IMR-90 (cell line): ENCODE results near the gene NRARP. TPM values are rescaled to one million over a fixed set of nuclear protein-coding genes. Genes with fewer than 3 reads are reported as not detected.
A peak's percentile ranks its signal among the peaks of the same experiment; 100 is the strongest.

ENCODE experiments used
- ATAC-seq: fragments of 200-7000 bp; cut with Tn5 transposase; 2 replicates; pipeline ENCODE4 v1.9.1; 2020; ENCODE audit warnings: low read depth, mild to moderate bottlenecking, moderate library complexity
- BruUV-seq: library from RNA; stranded (reverse); fragments of 400-500 nt; replicated peaks from 2 replicates; lab custom pipeline; 2021; lab: Mats Ljungman, UMichigan
- CTCF ChIA-PET: fragments of 300-600 bp; formaldehyde crosslinking; extraction: SDS; loops from one replicate; lab custom pipeline; 2021; ENCODE audit warnings: antibody characterized with exemption; lab: Yijun Ruan, JAX
- POLR2A ChIA-PET: fragments of 300-600 bp; sonication (Branson Sonifier 250); formaldehyde crosslinking; loops from one replicate; lab custom pipeline; 2022; ENCODE audit warnings: antibody characterized with exemption; ENCODE audit not compliant: unreplicated experiment; lab: Charles Lee
- DNase-seq: peaks from one replicate; pipeline ENCODE4 v3.0.0; 2013
- H2AFZ ChIP-seq: replicated peaks from 2 replicates; pipeline ENCODE3; 2013; ENCODE audit warnings: low read length, mild to moderate bottlenecking; ENCODE audit not compliant: poor library complexity
- H2AK5ac ChIP-seq: 2 replicates; pipeline ENCODE4 v1.6.1; 2013; ENCODE audit warnings: low read depth, low read length, inconsistent platforms
- H2AK9ac ChIP-seq: replicated peaks from 2 replicates; pipeline ENCODE3; 2013; ENCODE audit warnings: mild to moderate bottlenecking, low read depth, low read length, moderate library complexity; ENCODE audit not compliant: poor library complexity
- H2BK120ac ChIP-seq: 2 replicates; pipeline ENCODE4 v1.6.1; 2013; ENCODE audit warnings: low read depth, low read length, inconsistent platforms
- H2BK15ac ChIP-seq: 3 replicates; pipeline ENCODE4 v1.6.1; 2013; ENCODE audit warnings: low read depth, low read length, inconsistent platforms
- H2BK20ac ChIP-seq: 2 replicates; pipeline ENCODE4 v1.6.1; 2013; ENCODE audit warnings: low read depth, mild to moderate bottlenecking, inconsistent platforms, low read length, moderate library complexity
- H2BK5ac ChIP-seq: 2 replicates; pipeline ENCODE4 v1.6.1; 2013; ENCODE audit warnings: mild to moderate bottlenecking, low read depth, low read length, inconsistent platforms; ENCODE audit not compliant: poor library complexity, severe bottlenecking
- H3K14ac ChIP-seq: replicated peaks from 2 replicates; pipeline ENCODE4 v1.6.1; 2013; ENCODE audit warnings: low read depth, low read length, inconsistent platforms
- H3K18ac ChIP-seq: 2 replicates; pipeline ENCODE4 v1.6.1; 2013; ENCODE audit warnings: low read depth, low read length, control low read depth
- H3K23ac ChIP-seq: 2 replicates; pipeline ENCODE4 v1.6.1; 2013; ENCODE audit warnings: low read depth, low read length, inconsistent platforms
- H3K27ac ChIP-seq: 2 replicates; pipeline ENCODE4 v1.5.1; 2013; ENCODE audit warnings: mild to moderate bottlenecking, control low read depth, low read length; ENCODE audit not compliant: insufficient read depth
- H3K27me3 ChIP-seq: 2 replicates; pipeline ENCODE4 v1.6.1; 2013; ENCODE audit warnings: low read length; ENCODE audit not compliant: control insufficient read depth, insufficient read depth
- H3K36me3 ChIP-seq: 2 replicates; pipeline ENCODE4 v1.6.1; 2013; ENCODE audit warnings: low read length, mixed read lengths; ENCODE audit not compliant: control insufficient read depth, insufficient read depth
- H3K4ac ChIP-seq: 2 replicates; pipeline ENCODE4 v1.6.1; 2013; ENCODE audit warnings: low read depth, low read length, inconsistent platforms
- H3K4me1 ChIP-seq: 2 replicates; pipeline ENCODE4 v1.6.1; 2013; ENCODE audit warnings: low read length, mixed read lengths; ENCODE audit not compliant: control insufficient read depth, insufficient read depth
- H3K4me2 ChIP-seq: 2 replicates; pipeline ENCODE4 v1.6.1; 2013; ENCODE audit warnings: low read depth, mild to moderate bottlenecking, control low read depth, low read length, moderate library complexity
- H3K4me3 ChIP-seq: 2 replicates; pipeline ENCODE4 v1.5.1; 2013; ENCODE audit warnings: low read depth, mild to moderate bottlenecking, control low read depth, low read length, moderate library complexity; ENCODE audit not compliant: insufficient read depth
- H3K56ac ChIP-seq: 2 replicates; pipeline ENCODE4 v1.6.1; 2013; ENCODE audit warnings: low read length, inconsistent platforms; ENCODE audit not compliant: insufficient read depth; ENCODE audit errors: extremely low read depth
- H3K79me1 ChIP-seq, 2 experiments: 2 replicates each; pipeline ENCODE4 v1.6.1; 2013; ENCODE audit warnings: low read length in 2 of 2, inconsistent platforms in 1 of 2, low read depth in 1 of 2
- H3K9ac ChIP-seq: 2 replicates; pipeline ENCODE4 v1.6.1; 2013; ENCODE audit warnings: low read depth, low read length, control low read depth
- H3K9me1 ChIP-seq: 2 replicates; pipeline ENCODE4 v1.6.1; 2013; ENCODE audit warnings: low read length, inconsistent platforms; ENCODE audit not compliant: insufficient read depth
- H3K9me3 ChIP-seq: 2 replicates; pipeline ENCODE4 v1.6.1; 2013; ENCODE audit warnings: low read length; ENCODE audit not compliant: control insufficient read depth, insufficient read depth
- H4K20me1 ChIP-seq: 2 replicates; pipeline ENCODE4 v1.6.1; 2013; ENCODE audit warnings: low read length, inconsistent platforms; ENCODE audit not compliant: insufficient read depth
- H4K5ac ChIP-seq: 2 replicates; pipeline ENCODE4 v1.6.1; 2013; ENCODE audit warnings: mild to moderate bottlenecking, low read depth, low read length, control low read depth
- H4K8ac ChIP-seq, 2 experiments: 2 replicates each; pipeline ENCODE4 v1.6.1; 2013; ENCODE audit warnings: low read depth in 2 of 2, low read length in 2 of 2, control low read depth in 1 of 2, inconsistent platforms in 1 of 2
- H4K91ac ChIP-seq: 2 replicates; pipeline ENCODE4 v1.6.1; 2013; ENCODE audit warnings: low read depth, low read length, inconsistent platforms; ENCODE audit not compliant: insufficient read depth
- BHLHE40 ChIP-seq: fragments of 150-350 bp; IDR thresholded peaks from 2 replicates; pipeline ENCODE4 v1.6.1; 2016; ENCODE audit warnings: mild to moderate bottlenecking, low read depth, low read length
- ELK1 ChIP-seq: fragments of 150-350 bp; IDR thresholded peaks from 2 replicates; pipeline ENCODE4 v1.6.1; 2016; ENCODE audit warnings: low read depth, mild to moderate bottlenecking, low read length, moderate library complexity, borderline replicate concordance
- FOS ChIP-seq: fragments of 150-350 bp; IDR thresholded peaks from 2 replicates; pipeline ENCODE4 v1.6.1; 2016; ENCODE audit warnings: low read depth, low read length
- MAZ ChIP-seq: IDR thresholded peaks from 2 replicates; pipeline ENCODE4 v1.6.1; 2012; ENCODE audit warnings: low read depth, mild to moderate bottlenecking, low read length, improper control_type of control experiment, moderate library complexity, borderline replicate concordance
- MXI1 ChIP-seq: IDR thresholded peaks from 2 replicates; pipeline ENCODE4 v1.6.1; 2012; ENCODE audit warnings: low read depth, mild to moderate bottlenecking, low read length, moderate library complexity, borderline replicate concordance
- POLR2A ChIP-seq: IDR thresholded peaks from 2 replicates; pipeline ENCODE4 v1.6.1; 2012; ENCODE audit warnings: mild to moderate bottlenecking, low read depth, low read length
- RAD21 ChIP-seq: IDR thresholded peaks from 2 replicates; pipeline ENCODE4 v1.6.1; 2012; ENCODE audit warnings: low read length, improper control_type of control experiment
- RCOR1 ChIP-seq: IDR thresholded peaks from 2 replicates; pipeline ENCODE4 v1.6.1; 2012; ENCODE audit warnings: mild to moderate bottlenecking, low read length, improper control_type of control experiment; ENCODE audit not compliant: insufficient replicate concordance
- RFX5 ChIP-seq: IDR thresholded peaks from 2 replicates; pipeline ENCODE4 v1.8.0; 2012; ENCODE audit warnings: low read depth, mild to moderate bottlenecking, low read length, moderate library complexity
- SMC3 ChIP-seq: fragments of 150-350 bp; IDR thresholded peaks from 2 replicates; pipeline ENCODE4 v1.6.1; 2016; ENCODE audit warnings: low read depth, mild to moderate bottlenecking, antibody characterized with exemption, low read length, moderate library complexity
- WGBS, 2 experiments: methylation state at CpG; one replicate each; pipeline versions ENCODE4 v1.1.5 to v1.1.7; 2013; ENCODE audit warnings: missing lambda C conversion rate in 2 of 2; ENCODE audit not compliant: insufficient read length in 1 of 2; ENCODE audit errors: extremely low coverage in 2 of 2; 5-methylcytosine and 5-hydroxymethylcytosine counted together
- dilution Hi-C: fragments of 300-500 bp; cut with HindIII; formaldehyde crosslinking; loops from one replicate; pipeline ENCODE4 v1.14.3; 2018; ENCODE audit warnings: low sequenced_read_pairs; ENCODE audit not compliant: unreplicated experiment
- in situ Hi-C: fragments of 300-500 bp; cut with MboI; formaldehyde crosslinking; loops from 3 replicates; pipeline ENCODE4 v1.14.3; 2019; ENCODE audit warnings: low sequenced_read_pairs, inconsistent platforms, mixed read lengths
- intact Hi-C: fragments of 100-400 bp; cut with micrococcal nuclease; formaldehyde crosslinking; loops from 2 replicates; pipeline ENCODE4 v1.10.0; 2022
- polyA plus RNA-seq, 3 experiments: library from polyadenylated mRNA; depleted of rRNA; stranded (reverse); fragments of >200 nt; gene quantifications; 2 replicates each; pipeline ENCODE4 v1.2.3, GENCODE V29; 2012; ENCODE audit warnings: low replicate concordance in 1 of 3
- total RNA-seq: library from RNA; depleted of rRNA; stranded (reverse); fragments of >200 nt; gene quantifications from 2 replicates; pipeline ENCODE4 v1.2.3, GENCODE V29; 2012

NRARP gene
- total and polyA plus RNA-seq, 2 of the 4 experiments (the other 2 are of a cell fraction): 0.15 TPM; not detected in 1

GRCh38 chr9:137278721-137279711 is 23.1 kb downstream of the NRARP start (continued):
- TF ChIP-seq SMC3: no peak
- no peak for TF ChIP-seq POLR2A
- no peak for TF ChIP-seq FOS

GRCh38 chr9:137278061-137278701 is 23.9 kb downstream of the NRARP start:
- Histone ChIP-seq H3K18ac (peak overlapping the region; percentile 8; the same call in 1 of the 2 replicates), H2AK5ac (peak overlapping the region; percentile 77; the same call in 1 of the 2 replicates), H2BK15ac (no peak overlapping the region), H2BK120ac (peak overlapping the region; percentile 16; the same call in 1 of the 2 replicates), H3K56ac (peak overlapping the region; percentile 27), H3K4me3 (peak overlapping the region; percentile 80), H3K4me2 (peak overlapping the region; percentile 77), H3K9me1 (no peaks in the 10 kb centered on the region), H4K91ac (peak overlapping the region; percentile 57), H2BK20ac (no peak overlapping the region), H3K9ac (peak overlapping the region; percentile 79), H3K14ac (peak overlapping the region; percentile 58; the same call in 1 of the 2 replicates), H3K4me1 (peaks cover 21% of the 10 kb centered on the region), H3K27ac (peak overlapping the region; percentile 81), H3K23ac (peak overlapping the region; percentile 59; the same call in 1 of the 2 replicates), H2AK9ac (peak overlapping the region; percentile 99), H3K9me3 (no peaks in the 10 kb centered on the region), H2BK5ac (peak overlapping the region; percentile 51), H4K20me1 (peaks cover 40% of the 10 kb centered on the region), H2AFZ (peak overlapping the region; percentile 85), H3K4ac (peak overlapping the region; percentile 88), H4K5ac (peak overlapping the region; percentile 36), H3K27me3 (no peaks in the 10 kb centered on the region), H3K79me1 (peaks cover 2 to 64% of the 10 kb centered on the region in 2 experiments), H3K36me3 (peaks cover 30% of the 10 kb centered on the region), H4K8ac (peak overlapping the region; percentile 81 to 86)
- intact Hi-C loops (no loop called here), in situ Hi-C loops (no loop called here), dilution Hi-C loops (no loop called here)
- 13% methylated on average over 28 of the region's 54 CpGs; no CpG with 5 or more reads in 1 of the 2 experiments for WGBS, 2 experiments
- BruUV-seq: no TSS peak
- ATAC-seq (peak; percentile 21), DNase-seq (no peak)
- TF ChIP-seq BHLHE40 (no peak), RAD21 (no peak), SMC3 (no peak), RCOR1 (no peak), RFX5 (no peak), MAZ (no peak), MXI1 (no peak), ELK1 (no peak), FOS (no peak)
- ChIA-PET CTCF (no interaction called here), POLR2A (no interaction called here)
